OCI-LY7 (cell line): ENCODE data around the gene PRDM4. TPM values are rescaled to one million over a fixed set of nuclear protein-coding genes. Genes with fewer than 3 reads are reported as not detected.

Experiments used
- BruUV-seq: library from RNA; stranded (reverse); fragments of 400-500 nt; replicated peaks from 2 replicates; lab custom pipeline; 2021; lab: Mats Ljungman, UMichigan
- CTCF ChIA-PET: fragments of 300-600 bp; sonication (Branson Sonifier 250); formaldehyde crosslinking; loops from one replicate; lab custom pipeline; 2022; ENCODE audit warnings: antibody characterized with exemption; ENCODE audit not compliant: unreplicated experiment; lab: Charles Lee
- POLR2A ChIA-PET: fragments of 300-600 bp; sonication (Branson Sonifier 250); formaldehyde crosslinking; loops from one replicate; lab custom pipeline; 2022; ENCODE audit warnings: antibody characterized with exemption; lab: Charles Lee
- DNase-seq: peaks from one replicate; pipeline ENCODE4 v3.0.0-alpha.2; 2015; ENCODE audit warnings: low spot score
- H2AFZ ChIP-seq: fragments of 200-600 bp; sonication (generic), shearing (Covaris generic); 2 replicates; pipeline ENCODE4 v1.6.1; 2014; ENCODE audit warnings: mild to moderate bottlenecking, antibody characterized with exemption, low read length, moderate library complexity
- H3K27ac ChIP-seq: fragments of 200-600 bp; sonication (generic); 2 replicates; pipeline ENCODE4 v1.5.1; 2014; ENCODE audit warnings: mixed run types, low read depth, mild to moderate bottlenecking, moderate library complexity, low read length, inconsistent platforms; ENCODE audit not compliant: poor library complexity, severe bottlenecking
- H3K36me3 ChIP-seq: fragments of 200-600 bp; sonication (generic); 2 replicates; pipeline ENCODE4 v1.6.1; 2014; ENCODE audit warnings: mild to moderate bottlenecking, antibody characterized with exemption, low read length, moderate library complexity, mixed read lengths; ENCODE audit not compliant: insufficient read depth
- H3K4me1 ChIP-seq: fragments of 200-600 bp; sonication (generic); 2 replicates; pipeline ENCODE4 v1.5.1; 2014; ENCODE audit warnings: mild to moderate bottlenecking, low read length; ENCODE audit not compliant: insufficient read depth, poor library complexity, severe bottlenecking
- H3K4me2 ChIP-seq: fragments of 200-600 bp; sonication (generic); 2 replicates; pipeline ENCODE4 v1.6.1; 2014; ENCODE audit warnings: mild to moderate bottlenecking, low read length
- H3K4me3 ChIP-seq: fragments of 200-600 bp; sonication (generic); 2 replicates; pipeline ENCODE4 v1.5.1; 2014; ENCODE audit warnings: mild to moderate bottlenecking, low read depth, low read length; ENCODE audit not compliant: poor library complexity, severe bottlenecking
- H3K79me2 ChIP-seq: fragments of 200-600 bp; sonication (generic); 2 replicates; pipeline ENCODE4 v1.6.1; 2016; ENCODE audit warnings: low read depth, mild to moderate bottlenecking, low read length, moderate library complexity, mixed read lengths; ENCODE audit not compliant: insufficient read depth
- H3K9me2 ChIP-seq: fragments of 200-600 bp; sonication (generic); 2 replicates; pipeline ENCODE4 v1.6.1; 2016; ENCODE audit warnings: mild to moderate bottlenecking, low read length, mixed read lengths; ENCODE audit not compliant: insufficient read depth
- H3K9me3 ChIP-seq: fragments of 200-600 bp; sonication (generic); 2 replicates; pipeline ENCODE4 v1.6.1; 2014; ENCODE audit warnings: mild to moderate bottlenecking, mixed run types, low read length, mixed read lengths
- H4K20me1 ChIP-seq: fragments of 200-600 bp; sonication (generic); 2 replicates; pipeline ENCODE4 v1.6.1; 2014; ENCODE audit warnings: mild to moderate bottlenecking, antibody characterized with exemption, low read length, moderate library complexity, mixed read lengths; ENCODE audit not compliant: insufficient read depth
- CTCF ChIP-seq: fragments of 200-600 bp; sonication (generic); conservative IDR thresholded peaks from 2 replicates; pipeline ENCODE4 v1.5.1; 2014; ENCODE audit warnings: mild to moderate bottlenecking, antibody characterized with exemption, low read length, moderate library complexity, mixed read lengths
- EZH2phosphoT487 ChIP-seq: fragments of 200-600 bp; sonication (generic); IDR thresholded peaks from 2 replicates; pipeline ENCODE4 v1.6.1; 2018; ENCODE audit warnings: low read depth, borderline replicate concordance, mild to moderate bottlenecking, mixed run types, antibody characterized with exemption, low read length, moderate library complexity, mixed read lengths
- intact Hi-C: fragments of 100-400 bp; cut with micrococcal nuclease; formaldehyde crosslinking; loops from one replicate; pipeline ENCODE4 v1.10.0; 2022; ENCODE audit not compliant: unreplicated experiment
- total RNA-seq, 2 experiments: library from RNA; depleted of rRNA in 1 of 2; stranded (reverse); fragments of >200 nt in 1 of 2; shearing (Covaris generic) in 1 of 2; gene quantifications; 2 replicates each; pipeline ENCODE4 v1.2.3, GENCODE V29; 2014 to 2022

Gene PRDM4
- total RNA-seq, 2 experiments from 2014 or later = 28.3 to 28.7 TPM

DNA sequence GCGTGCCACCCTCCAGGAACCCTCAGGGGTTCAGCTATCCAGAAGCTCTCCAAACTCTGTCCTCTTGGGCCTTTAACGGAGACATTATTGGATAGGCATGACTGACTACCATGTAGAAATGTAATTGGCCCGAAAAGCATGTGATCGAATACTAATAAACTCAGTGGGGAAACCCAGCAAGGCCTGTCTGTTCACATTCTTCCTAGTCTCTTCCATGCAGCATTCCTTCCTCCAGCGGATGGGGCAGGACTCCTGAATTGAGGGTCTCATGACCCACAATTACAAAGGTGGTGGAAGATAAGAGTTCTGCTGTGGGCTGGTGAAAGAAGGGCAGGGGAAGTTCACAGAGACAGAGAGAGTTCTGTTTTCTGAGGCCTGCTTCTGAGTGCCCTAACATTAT, 6.5 kb upstream of the PRDM4 start:
- H3K4me1 ChIP-seq = no peaks in the 10 kb centered on the region
- no TSS peak for BruUV-seq
- H3K36me3 ChIP-seq = no peaks in the 10 kb centered on the region
- no peak overlapping the region for H3K4me2 ChIP-seq
- no peaks in the 10 kb centered on the region for H3K79me2 ChIP-seq
- CTCF ChIA-PET = no interaction called here
- POLR2A ChIA-PET = no interaction called here
- H3K9me3 ChIP-seq = peaks cover 5% of the 10 kb centered on the region; the same call in 1 of the 2 replicates
- no peak overlapping the region for H3K27ac ChIP-seq
- no peak overlapping the region for H2AFZ ChIP-seq
- H4K20me1 ChIP-seq = no peaks in the 10 kb centered on the region
- H3K4me3 ChIP-seq = no peak overlapping the region
- TF ChIP-seq EZH2phosphoT487 = no peak
- TF ChIP-seq CTCF = no peak
- intact Hi-C loops = loop anchor here (10.0 kb wide), 1 partner anchor 747 kb away; the partner anchor contains the start of gene FICD
- no peaks in the 10 kb centered on the region for H3K9me2 ChIP-seq
- no peak for DNase-seq

DNA sequence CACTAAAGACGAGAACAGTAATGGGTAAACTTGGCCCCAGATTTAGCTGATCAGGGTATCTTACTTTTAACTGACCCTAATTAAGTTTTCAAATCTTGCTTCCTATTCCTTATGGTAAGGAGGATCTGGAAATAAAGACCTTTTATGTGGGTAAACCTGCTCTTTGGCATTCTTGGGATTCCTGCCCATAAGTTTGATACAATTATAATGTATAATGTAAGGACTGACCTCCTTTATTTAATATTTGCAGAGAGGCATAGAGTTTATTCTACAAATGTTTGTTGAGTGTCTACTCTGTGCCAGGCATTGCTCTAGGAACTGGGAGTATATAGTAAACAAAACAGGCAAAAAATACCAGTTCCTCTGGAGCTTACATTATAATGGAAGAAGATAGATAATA, 4.4 kb upstream of the PRDM4 start:
- H3K79me2 ChIP-seq = peaks cover 3% of the 10 kb centered on the region
- no peak overlapping the region for H3K4me3 ChIP-seq
- H2AFZ ChIP-seq = no peak overlapping the region
- no peaks in the 10 kb centered on the region for H4K20me1 ChIP-seq
- intact Hi-C loops = loop anchor here (10.0 kb wide), 1 partner anchor 749 kb away; the partner anchor contains the start of gene FICD
- POLR2A ChIA-PET = interaction anchor here (1.1 to 1.8 kb wide), 2 partner anchors 9 to 19 kb away, joined by 3 to 4 read pairs; partner anchors contain the start of gene ASCL4
- BruUV-seq = no TSS peak
- CTCF ChIA-PET = no interaction called here
- H3K9me2 ChIP-seq = no peaks in the 10 kb centered on the region
- no peak overlapping the region for H3K27ac ChIP-seq
- no peak overlapping the region for H3K4me2 ChIP-seq
- no peak for DNase-seq
- H3K9me3 ChIP-seq = peaks cover 5% of the 10 kb centered on the region; the same call in 1 of the 2 replicates
- TF ChIP-seq CTCF (no peak), EZH2phosphoT487 (no peak)
- H3K36me3 ChIP-seq = no peaks in the 10 kb centered on the region
- H3K4me1 ChIP-seq = peaks cover 7% of the 10 kb centered on the region

DNA sequence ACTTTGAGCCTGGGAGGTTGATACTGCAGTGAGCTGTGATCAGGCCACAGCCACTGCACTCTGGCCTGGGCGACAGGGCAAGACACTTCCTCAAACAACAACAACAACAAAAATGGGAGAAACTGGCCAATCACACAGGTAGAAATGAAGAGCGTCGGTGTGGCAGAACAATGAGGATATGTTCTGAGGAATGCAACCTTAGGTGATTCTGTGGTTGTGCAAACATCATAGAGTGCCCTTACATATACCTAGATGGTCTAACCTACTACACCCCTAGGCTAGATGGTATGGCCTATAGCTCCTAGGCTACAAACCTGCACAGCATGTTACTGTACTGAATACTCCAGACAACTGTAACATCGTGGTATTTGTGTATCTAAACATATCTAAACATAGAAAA, 3.7 kb upstream of the PRDM4 start:
- Histone ChIP-seq H3K4me2 (no peak overlapping the region), H3K4me3 (no peak overlapping the region), H4K20me1 (0 out of 2 replicates have a peak, but pooled peaks cover 6% of the 10 kb centered on the region), H2AFZ (no peak overlapping the region), H3K36me3 (no peaks in the 10 kb centered on the region), H3K4me1 (peaks cover 7% of the 10 kb centered on the region), H3K27ac (no peak overlapping the region), H3K9me2 (no peaks in the 10 kb centered on the region), H3K9me3 (peaks cover 5% of the 10 kb centered on the region; the same call in 1 of the 2 replicates), H3K79me2 (peaks cover 10% of the 10 kb centered on the region)
- no peak for DNase-seq
- ChIA-PET POLR2A (interaction anchor here (1.8 kb wide), 1 partner anchor 20 kb away, joined by 4 read pairs; no protein-coding TSS in a partner anchor), CTCF (no interaction called here)
- intact Hi-C loops = loop anchor here (5.0 to 10.0 kb wide), 3 partner anchors 77 to 750 kb away; partner anchors contain the start of genes FICD and PWP1
- no TSS peak for BruUV-seq
- TF ChIP-seq EZH2phosphoT487 = no peak
- no peak for TF ChIP-seq CTCF
